K562 (cell line): ENCODE data around the gene PAX8. TPM values are rescaled to one million over a fixed set of nuclear protein-coding genes. Genes with fewer than 3 reads are reported as not detected.

Source experiments
- ATAC-seq: fragments of 200-7000 bp; cut with Tn5 transposase; 3 replicates; pipeline ENCODE4 v1.9.1; 2020; ENCODE audit warnings: moderate library complexity
- BruUV-seq: library from RNA; stranded (reverse); fragments of 400-500 nt; replicated peaks from 2 replicates; lab custom pipeline; 2021; lab: Mats Ljungman, UMichigan
- CTCF ChIA-PET: fragments of 300-600 bp; formaldehyde crosslinking; extraction: SDS; loops from one replicate; lab custom pipeline; 2021; ENCODE audit warnings: low intra/inter-chr PET ratio; lab: Yijun Ruan, JAX
- POLR2A ChIA-PET: fragments of 300-600, 350-650 bp; sonication (Branson Sonifier 250); formaldehyde crosslinking; extraction: SDS; loops from one replicate; lab custom pipeline; 2021; ENCODE audit warnings: antibody characterized with exemption, inconsistent platforms; lab: Yijun Ruan, JAX
- DNase-seq, 4 experiments: peaks; one replicate each; pipeline versions ENCODE4 v3.0.0 to v3.0.0-alpha.2; 2011 to 2018; ENCODE audit warnings: low spot score in 3 of 4, mixed read lengths in 3 of 4; ENCODE audit errors: extremely low read depth in 1 of 4
- FAIRE-seq: peaks from 2 replicates; lab custom pipeline; 2011; peaks lifted over from hg19 to GRCh38; lab: Jason Lieb, UNC
- H2AFZ ChIP-seq: 2 replicates; pipeline ENCODE4 v1.6.0; 2011; ENCODE audit warnings: low read depth, low read length, control low read depth, inconsistent platforms
- H3K27ac ChIP-seq: fragments of 200-600 bp; 3 replicates; pipeline ENCODE4 v1.8.0; 2011; ENCODE audit warnings: low read depth, mild to moderate bottlenecking, control low read depth, inconsistent platforms, low read length, moderate library complexity, mixed read lengths; ENCODE audit errors: extremely low read depth
- H3K27me3 ChIP-seq, 2 experiments: fragments of 300-600 bp in 1 of 2; 2 replicates in 1 of 2; 3 replicates in 1 of 2; pipeline versions ENCODE4 v1.6.0 to v1.8.0; 2011; ENCODE audit warnings: inconsistent platforms in 2 of 2, low read length in 2 of 2, mild to moderate bottlenecking in 1 of 2, mixed read lengths in 1 of 2, moderate library complexity in 1 of 2; ENCODE audit not compliant: control insufficient read depth in 2 of 2, insufficient read depth in 2 of 2
- H3K36me3 ChIP-seq: fragments of 300-600 bp; 3 replicates; pipeline ENCODE4 v1.8.0; 2011; ENCODE audit warnings: mild to moderate bottlenecking, low read length, inconsistent platforms; ENCODE audit not compliant: control insufficient read depth, insufficient read depth
- H3K4me1 ChIP-seq, 2 experiments: fragments of 200-600 bp in 1 of 2; replicated peaks in 1 of 2; 2 replicates in 1 of 2; 3 replicates in 1 of 2; pipeline versions ENCODE4 v1.5.1 to v1.8.0; 2011; ENCODE audit warnings: inconsistent platforms in 2 of 2, low read length in 2 of 2, mild to moderate bottlenecking in 1 of 2, mixed read lengths in 1 of 2, moderate library complexity in 1 of 2; ENCODE audit not compliant: control insufficient read depth in 2 of 2, insufficient read depth in 2 of 2
- H3K4me2 ChIP-seq: 2 replicates; pipeline ENCODE4 v1.6.1; 2011; ENCODE audit warnings: low read length, control low read depth, inconsistent platforms, mixed read lengths; ENCODE audit not compliant: insufficient read depth
- H3K4me3 ChIP-seq: fragments of 200-600 bp; sonication (generic), shearing (Covaris generic); 2 replicates; pipeline ENCODE4 v1.5.1; 2016; ENCODE audit warnings: control low read depth, inconsistent platforms
- H3K79me2 ChIP-seq: fragments of 200-600 bp; 3 replicates; pipeline ENCODE4 v1.8.0; 2011; ENCODE audit warnings: low read length, inconsistent platforms; ENCODE audit not compliant: control insufficient read depth, insufficient read depth
- H3K9ac ChIP-seq, 2 experiments: 2 replicates each; pipeline versions ENCODE4 v1.6.0 to v1.6.1; 2011; ENCODE audit warnings: low read depth in 2 of 2, low read length in 2 of 2, control low read depth in 1 of 2, inconsistent platforms in 1 of 2, mild to moderate bottlenecking in 1 of 2, mixed read lengths in 1 of 2; ENCODE audit not compliant: insufficient read depth in 1 of 2
- H3K9me1 ChIP-seq: one replicate; pipeline ENCODE4 v1.6.0; 2011; ENCODE audit warnings: inconsistent platforms, mild to moderate bottlenecking, low read length, moderate library complexity; ENCODE audit not compliant: control insufficient read depth, insufficient read depth
- H3K9me3 ChIP-seq: replicated peaks from 2 replicates; pipeline ENCODE4 v1.5.1; 2011; ENCODE audit warnings: low read depth, low read length, inconsistent platforms; ENCODE audit not compliant: control insufficient read depth, insufficient read depth
- H4K20me1 ChIP-seq: replicated peaks from 2 replicates; pipeline ENCODE4 v1.6.1; 2011; ENCODE audit warnings: low read length, inconsistent platforms, mixed read lengths; ENCODE audit not compliant: control insufficient read depth, insufficient read depth
- BCL6 ChIP-seq: fragments of 250-450 bp; sonication (Bioruptor Pico); IDR thresholded peaks from 2 replicates; pipeline ENCODE4 v1.4.0; 2020
- DDX20 ChIP-seq: fragments of 450-650 bp; IDR thresholded peaks from 2 replicates; pipeline ENCODE4 v1.6.1; 2016; ENCODE audit warnings: missing genetic modification characterization, low read depth, mild to moderate bottlenecking, missing compliant biosample characterization, moderate library complexity
- ELF1 ChIP-seq: fragments of 200-800 bp; sonication (Bioruptor generic); IDR thresholded peaks from 2 replicates; pipeline ENCODE4 v1.6.1; 2016; ENCODE audit warnings: missing genetic modification characterization, missing compliant biosample characterization
- EWSR1 ChIP-seq: fragments of 450-650 bp; IDR thresholded peaks from 2 replicates; pipeline ENCODE4 v1.6.1; 2018; ENCODE audit warnings: borderline replicate concordance, mild to moderate bottlenecking, low read depth, moderate library complexity; ENCODE audit not compliant: partially characterized antibody
- HDAC2 ChIP-seq: fragments of 450-650 bp; IDR thresholded peaks from 2 replicates; pipeline ENCODE4 v1.6.1; 2016; ENCODE audit warnings: mild to moderate bottlenecking
- POLR2H ChIP-seq: IDR thresholded peaks from 2 replicates; pipeline ENCODE4 v1.6.1; 2016; ENCODE audit warnings: missing genetic modification characterization, low read depth, mild to moderate bottlenecking, control low read depth, missing compliant biosample characterization, moderate library complexity
- RFX5 ChIP-seq: IDR thresholded peaks from 2 replicates; pipeline ENCODE4 v1.6.1; 2011; ENCODE audit warnings: low read depth, mild to moderate bottlenecking, improper control_type of control experiment, low read length
- ZBTB8A ChIP-seq: fragments of 450-650 bp; IDR thresholded peaks from 2 replicates; pipeline ENCODE4 v1.6.1; 2018; ENCODE audit warnings: mild to moderate bottlenecking, moderate library complexity; ENCODE audit not compliant: partially characterized antibody
- ZC3H4 ChIP-seq: sonication (generic); formaldehyde crosslinking; IDR thresholded peaks from 2 replicates; pipeline ENCODE4 v1.9.0; 2021; ENCODE audit warnings: missing genetic modification reagents, borderline replicate concordance
- ZNF212 ChIP-seq: fragments of 450-650 bp; formaldehyde crosslinking; IDR thresholded peaks from 2 replicates; pipeline ENCODE4 v1.4.0; 2020; ENCODE audit warnings: mild to moderate bottlenecking
- ZNF23 ChIP-seq: fragments of 250-450 bp; sonication (Bioruptor Pico); IDR thresholded peaks from 2 replicates; pipeline ENCODE4 v1.4.0; 2020; ENCODE audit warnings: mild to moderate bottlenecking
- ZNF232 ChIP-seq: sonication (generic); formaldehyde crosslinking; IDR thresholded peaks from 2 replicates; pipeline ENCODE4 v1.8.0; 2022; ENCODE audit warnings: mild to moderate bottlenecking, missing genetic modification reagents
- in situ Hi-C: fragments of 300-500 bp; cut with MboI; formaldehyde crosslinking; loops from 4 replicates; pipeline ENCODE4 v1.15.0; 2018; ENCODE audit warnings: inconsistent platforms, mixed read lengths
- intact Hi-C: fragments of 100-400 bp; cut with micrococcal nuclease; formaldehyde crosslinking; loops from 2 replicates; pipeline ENCODE4 v1.14.2; 2022
- polyA plus RNA-seq, 8 experiments: library from polyadenylated mRNA; depleted of rRNA in 4 of 8; stranded (reverse) in 5 of 8; unstranded in 3 of 8; fragments of >200 nt; fragmentation: Nextera tagmentation in 2 of 8; fragmentation: Illumina TruSeq in 1 of 8; extraction: Ambion mirVana in 2 of 8; extraction: Trizol in 1 of 8; gene quantifications; 2 replicates each; pipeline versions ENCODE4 v1.2.1 to v1.2.3, GENCODE V29; 2011 to 2014; ENCODE audit warnings: inconsistent platforms in 1 of 8, missing spikeins in 1 of 8
- total RNA-seq, 7 experiments: library from RNA; depleted of rRNA in 6 of 7; stranded (reverse); fragments of >200 nt in 6 of 7; fragmentation: Illumina TruSeq in 2 of 7; extraction: Trizol in 2 of 7; gene quantifications; 2 replicates each; pipeline versions ENCODE4 v1.2.1 to v1.2.3, GENCODE V29; 2011 to 2021; ENCODE audit warnings: low replicate concordance in 1 of 7
- TF ChIP-seq, protein P1 (sequence below), 3 experiments: fragments of 200-800 bp in 1 of 3; fragments of 250-450 bp in 1 of 3; fragments of 450-650 bp in 1 of 3; sonication (Bioruptor Pico) in 1 of 3; sonication (Bioruptor generic) in 1 of 3; formaldehyde crosslinking in 1 of 3; IDR thresholded peaks; 2 replicates each; pipeline versions ENCODE4 v1.6.1 to v1.8.0; 2016 to 2022; ENCODE audit warnings: mild to moderate bottlenecking in 2 of 3, missing genetic modification characterization in 2 of 3, missing compliant biosample characterization in 1 of 3, moderate library complexity in 1 of 3
- TF ChIP-seq, protein P2 (sequence below): sonication (generic); formaldehyde crosslinking; IDR thresholded peaks from 2 replicates; pipeline ENCODE4 v1.4.0; 2020; ENCODE audit warnings: mild to moderate bottlenecking, missing genetic modification reagents
- TF ChIP-seq, protein P3 (sequence below), 2 experiments: fragments of 250-450 bp in 1 of 2; fragments of 450-650 bp in 1 of 2; sonication (Bioruptor Pico) in 1 of 2; IDR thresholded peaks; 2 replicates each; pipeline versions ENCODE4 v1.6.1 to v1.8.0; 2016 to 2021; ENCODE audit warnings: mild to moderate bottlenecking in 2 of 2, moderate library complexity in 2 of 2, missing compliant biosample characterization in 1 of 2, missing genetic modification characterization in 1 of 2

Gene PAX8
- total and polyA plus RNA-seq, 9 of the 15 experiments (the other 6 are each of a cell fraction or from before 2014, with no cell fraction given) = 0.13 to 2.1 (median 0.51) TPM

DNA sequence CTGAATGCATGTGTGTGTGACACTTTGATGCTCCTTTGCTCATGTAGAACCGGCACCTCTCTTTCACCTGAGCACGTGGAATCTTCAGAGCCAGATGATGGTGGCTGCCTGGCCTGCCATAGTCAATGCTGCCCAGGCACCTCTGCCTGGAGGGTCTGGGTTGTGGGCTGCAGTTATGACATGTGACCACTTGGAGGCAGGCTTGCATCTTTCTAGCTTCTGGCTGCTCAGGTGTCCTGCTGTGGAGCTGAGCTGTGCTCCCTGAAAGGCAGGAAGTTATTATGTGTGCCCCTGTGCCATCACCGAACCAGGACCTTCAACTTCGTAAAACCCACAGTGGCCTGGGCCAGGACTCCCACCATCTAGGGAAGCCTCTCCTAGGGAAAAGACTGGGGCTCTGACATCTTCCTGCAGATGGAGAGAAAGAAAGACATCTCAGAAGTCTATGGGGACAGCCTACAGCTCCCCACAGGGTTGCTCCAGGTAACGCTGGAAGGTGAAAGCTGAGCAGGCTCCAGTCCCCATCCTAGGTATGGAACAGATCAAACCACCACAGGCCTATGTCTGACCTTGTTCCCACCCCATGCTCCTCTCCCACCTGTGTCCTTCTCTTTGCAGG is 74.7 kb downstream of the PAX8 start (continued):
- TF ChIP-seq, protein P1, sequence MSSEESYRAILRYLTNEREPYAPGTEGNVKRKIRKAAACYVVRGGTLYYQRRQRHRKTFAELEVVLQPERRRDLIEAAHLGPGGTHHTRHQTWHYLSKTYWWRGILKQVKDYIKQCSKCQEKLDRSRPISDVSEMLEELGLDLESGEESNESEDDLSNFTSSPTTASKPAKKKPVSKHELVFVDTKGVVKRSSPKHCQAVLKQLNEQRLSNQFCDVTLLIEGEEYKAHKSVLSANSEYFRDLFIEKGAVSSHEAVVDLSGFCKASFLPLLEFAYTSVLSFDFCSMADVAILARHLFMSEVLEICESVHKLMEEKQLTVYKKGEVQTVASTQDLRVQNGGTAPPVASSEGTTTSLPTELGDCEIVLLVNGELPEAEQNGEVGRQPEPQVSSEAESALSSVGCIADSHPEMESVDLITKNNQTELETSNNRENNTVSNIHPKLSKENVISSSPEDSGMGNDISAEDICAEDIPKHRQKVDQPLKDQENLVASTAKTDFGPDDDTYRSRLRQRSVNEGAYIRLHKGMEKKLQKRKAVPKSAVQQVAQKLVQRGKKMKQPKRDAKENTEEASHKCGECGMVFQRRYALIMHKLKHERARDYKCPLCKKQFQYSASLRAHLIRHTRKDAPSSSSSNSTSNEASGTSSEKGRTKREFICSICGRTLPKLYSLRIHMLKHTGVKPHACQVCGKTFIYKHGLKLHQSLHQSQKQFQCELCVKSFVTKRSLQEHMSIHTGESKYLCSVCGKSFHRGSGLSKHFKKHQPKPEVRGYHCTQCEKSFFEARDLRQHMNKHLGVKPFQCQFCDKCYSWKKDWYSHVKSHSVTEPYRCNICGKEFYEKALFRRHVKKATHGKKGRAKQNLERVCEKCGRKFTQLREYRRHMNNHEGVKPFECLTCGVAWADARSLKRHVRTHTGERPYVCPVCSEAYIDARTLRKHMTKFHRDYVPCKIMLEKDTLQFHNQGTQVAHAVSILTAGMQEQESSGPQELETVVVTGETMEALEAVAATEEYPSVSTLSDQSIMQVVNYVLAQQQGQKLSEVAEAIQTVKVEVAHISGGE (CRISPR knock-in tag; IDR thresholded peaks at IDR 0.05) = no peak
- TF ChIP-seq POLR2H (tag) (no peak), ZNF232 (CRISPR knock-in tag) (no peak), BCL6 (CRISPR knock-in tag) (no peak), RFX5 (no peak)

DNA sequence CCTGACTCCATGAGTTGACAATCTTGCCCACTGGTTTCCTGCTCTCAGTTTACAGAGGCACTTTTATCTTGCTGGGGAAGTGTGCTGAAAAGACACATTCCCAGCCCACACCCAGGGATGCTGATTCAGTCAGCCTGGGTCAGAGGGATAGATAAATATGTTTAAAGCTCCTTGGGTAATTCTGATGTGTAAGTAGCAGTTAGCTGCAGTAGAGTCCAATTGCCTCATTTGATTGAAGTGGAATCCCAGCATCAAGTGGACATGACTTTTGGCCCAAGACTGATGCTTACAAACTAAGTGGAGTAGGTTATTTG is 75.5 kb downstream of the PAX8 start:
- in situ Hi-C loops (no loop called here), intact Hi-C loops (loop anchor here (5.0 kb wide), 3 partner anchors 66 to 184 kb away; no protein-coding TSS in a partner anchor)
- Histone ChIP-seq H3K4me2 (no peak overlapping the region), H3K79me2 (no peaks in the 10 kb centered on the region), H3K4me1 (no peaks in the 10 kb centered on the region), H2AFZ (no peak overlapping the region), H3K27me3 (peaks cover 2 to 8% of the 10 kb centered on the region in 2 experiments; a peak in 2 of 5 replicates), H3K27ac (no peak overlapping the region), H3K4me3 (no peak overlapping the region), H3K36me3 (peaks cover 24% of the 10 kb centered on the region; the same call in 2 of the 3 replicates), H4K20me1 (no peaks in the 10 kb centered on the region), H3K9ac (no peak overlapping the region), H3K9me3 (no peaks in the 10 kb centered on the region), H3K9me1 (no peaks in the 10 kb centered on the region)
- DNase-seq (no peak), ATAC-seq (no peak), FAIRE-seq (no peak)
- ChIA-PET CTCF (interaction anchor here (1.8 to 2.4 kb wide), 3 partner anchors 46 to 187 kb away, joined by 8 to 20 read pairs (median 8); no protein-coding TSS in a partner anchor), POLR2A (interaction anchor here (0.6 kb wide), 1 partner anchor 33 kb away, joined by 3 read pairs; no protein-coding TSS in a partner anchor)
- no TSS peak for BruUV-seq
- TF ChIP-seq HDAC2 (no peak), ELF1 (tag) (no peak), ZNF212 (CRISPR knock-in tag) (no peak), EWSR1 (no peak), ZC3H4 (CRISPR knock-in tag) (no peak), ZBTB8A (no peak), ZNF23 (CRISPR knock-in tag) (no peak), DDX20 (tag) (no peak)
- TF ChIP-seq, protein P2, sequence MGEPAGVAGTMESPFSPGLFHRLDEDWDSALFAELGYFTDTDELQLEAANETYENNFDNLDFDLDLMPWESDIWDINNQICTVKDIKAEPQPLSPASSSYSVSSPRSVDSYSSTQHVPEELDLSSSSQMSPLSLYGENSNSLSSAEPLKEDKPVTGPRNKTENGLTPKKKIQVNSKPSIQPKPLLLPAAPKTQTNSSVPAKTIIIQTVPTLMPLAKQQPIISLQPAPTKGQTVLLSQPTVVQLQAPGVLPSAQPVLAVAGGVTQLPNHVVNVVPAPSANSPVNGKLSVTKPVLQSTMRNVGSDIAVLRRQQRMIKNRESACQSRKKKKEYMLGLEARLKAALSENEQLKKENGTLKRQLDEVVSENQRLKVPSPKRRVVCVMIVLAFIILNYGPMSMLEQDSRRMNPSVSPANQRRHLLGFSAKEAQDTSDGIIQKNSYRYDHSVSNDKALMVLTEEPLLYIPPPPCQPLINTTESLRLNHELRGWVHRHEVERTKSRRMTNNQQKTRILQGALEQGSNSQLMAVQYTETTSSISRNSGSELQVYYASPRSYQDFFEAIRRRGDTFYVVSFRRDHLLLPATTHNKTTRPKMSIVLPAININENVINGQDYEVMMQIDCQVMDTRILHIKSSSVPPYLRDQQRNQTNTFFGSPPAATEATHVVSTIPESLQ (CRISPR knock-in tag) = no peak
- TF ChIP-seq, protein P3, sequence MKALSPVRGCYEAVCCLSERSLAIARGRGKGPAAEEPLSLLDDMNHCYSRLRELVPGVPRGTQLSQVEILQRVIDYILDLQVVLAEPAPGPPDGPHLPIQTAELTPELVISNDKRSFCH (CRISPR knock-in tag; IDR thresholded peaks at IDR 0.05) = no peak
- TF ChIP-seq, protein P3 (tag; IDR thresholded peaks at IDR 0.05) = no peak
